Neural progenitor cell (in vitro differentiated cells): ENCODE results near the gene ST7.

ENCODE experiments used
- CTCF ChIP-seq: fragments of 200-600 bp; sonication (generic); IDR thresholded peaks from 2 replicates; pipeline ENCODE4 v1.5.1; 2017; ENCODE audit warnings: antibody characterized with exemption, mild to moderate bottlenecking
- EZH2 ChIP-seq: fragments of 200-600 bp; sonication (generic); IDR thresholded peaks from 2 replicates; pipeline ENCODE4 v1.6.1; 2017; ENCODE audit warnings: antibody characterized with exemption, mild to moderate bottlenecking, moderate library complexity
- EZH2phosphoT487 ChIP-seq: fragments of 200-600 bp; sonication (generic); IDR thresholded peaks from 2 replicates; pipeline ENCODE4 v1.6.1; 2017; ENCODE audit warnings: antibody characterized with exemption

- TF ChIP-seq EZH2: no peak
- TF ChIP-seq CTCF: no peak
- TF ChIP-seq EZH2phosphoT487: no peak
These were observed 28.6 kb downstream of the ST7 start for GRCh38 chr7:116981939-116982338.
